ENCODE data around the gene LAD1.

DNA sequence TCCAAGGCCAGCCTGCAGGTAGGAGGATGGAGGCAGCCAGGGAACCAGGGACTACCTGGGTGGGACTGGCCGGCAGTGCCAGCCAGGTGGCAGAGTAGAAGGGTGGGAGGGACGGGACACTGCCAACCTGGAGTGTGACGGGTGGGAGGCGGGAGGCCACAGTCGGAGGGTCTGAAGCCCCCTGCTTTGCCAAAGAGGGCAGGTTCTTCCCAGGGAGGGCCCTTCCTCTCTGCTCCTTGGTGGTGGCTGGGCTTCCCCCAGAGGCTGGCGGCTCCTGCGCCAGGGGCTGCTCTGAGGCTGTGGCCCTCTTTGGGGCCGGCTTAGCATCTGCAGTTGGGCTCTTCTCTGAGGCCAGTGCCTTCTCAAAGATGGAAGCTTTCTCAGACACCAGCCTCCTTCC is 12.9 kb downstream of the LAD1 start:
- TF ChIP-seq, protein P1, sequence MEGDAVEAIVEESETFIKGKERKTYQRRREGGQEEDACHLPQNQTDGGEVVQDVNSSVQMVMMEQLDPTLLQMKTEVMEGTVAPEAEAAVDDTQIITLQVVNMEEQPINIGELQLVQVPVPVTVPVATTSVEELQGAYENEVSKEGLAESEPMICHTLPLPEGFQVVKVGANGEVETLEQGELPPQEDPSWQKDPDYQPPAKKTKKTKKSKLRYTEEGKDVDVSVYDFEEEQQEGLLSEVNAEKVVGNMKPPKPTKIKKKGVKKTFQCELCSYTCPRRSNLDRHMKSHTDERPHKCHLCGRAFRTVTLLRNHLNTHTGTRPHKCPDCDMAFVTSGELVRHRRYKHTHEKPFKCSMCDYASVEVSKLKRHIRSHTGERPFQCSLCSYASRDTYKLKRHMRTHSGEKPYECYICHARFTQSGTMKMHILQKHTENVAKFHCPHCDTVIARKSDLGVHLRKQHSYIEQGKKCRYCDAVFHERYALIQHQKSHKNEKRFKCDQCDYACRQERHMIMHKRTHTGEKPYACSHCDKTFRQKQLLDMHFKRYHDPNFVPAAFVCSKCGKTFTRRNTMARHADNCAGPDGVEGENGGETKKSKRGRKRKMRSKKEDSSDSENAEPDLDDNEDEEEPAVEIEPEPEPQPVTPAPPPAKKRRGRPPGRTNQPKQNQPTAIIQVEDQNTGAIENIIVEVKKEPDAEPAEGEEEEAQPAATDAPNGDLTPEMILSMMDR (IDR thresholded peaks at IDR 0.05 in 4 of 5, conservative IDR thresholded peaks at IDR 0.05 in 1 of 5): no peak
- TF ChIP-seq POLR2A (IDR thresholded peaks at IDR 0.05): no peak
